ENCODE results near the gene MDFIC. TPM values are rescaled to one million over a fixed set of nuclear protein-coding genes. Genes with fewer than 3 reads are reported as not detected.

Gene MDFIC
- total RNA-seq, 2 experiments from 2014 or later: 25.9 to 27.1 TPM

DNA sequence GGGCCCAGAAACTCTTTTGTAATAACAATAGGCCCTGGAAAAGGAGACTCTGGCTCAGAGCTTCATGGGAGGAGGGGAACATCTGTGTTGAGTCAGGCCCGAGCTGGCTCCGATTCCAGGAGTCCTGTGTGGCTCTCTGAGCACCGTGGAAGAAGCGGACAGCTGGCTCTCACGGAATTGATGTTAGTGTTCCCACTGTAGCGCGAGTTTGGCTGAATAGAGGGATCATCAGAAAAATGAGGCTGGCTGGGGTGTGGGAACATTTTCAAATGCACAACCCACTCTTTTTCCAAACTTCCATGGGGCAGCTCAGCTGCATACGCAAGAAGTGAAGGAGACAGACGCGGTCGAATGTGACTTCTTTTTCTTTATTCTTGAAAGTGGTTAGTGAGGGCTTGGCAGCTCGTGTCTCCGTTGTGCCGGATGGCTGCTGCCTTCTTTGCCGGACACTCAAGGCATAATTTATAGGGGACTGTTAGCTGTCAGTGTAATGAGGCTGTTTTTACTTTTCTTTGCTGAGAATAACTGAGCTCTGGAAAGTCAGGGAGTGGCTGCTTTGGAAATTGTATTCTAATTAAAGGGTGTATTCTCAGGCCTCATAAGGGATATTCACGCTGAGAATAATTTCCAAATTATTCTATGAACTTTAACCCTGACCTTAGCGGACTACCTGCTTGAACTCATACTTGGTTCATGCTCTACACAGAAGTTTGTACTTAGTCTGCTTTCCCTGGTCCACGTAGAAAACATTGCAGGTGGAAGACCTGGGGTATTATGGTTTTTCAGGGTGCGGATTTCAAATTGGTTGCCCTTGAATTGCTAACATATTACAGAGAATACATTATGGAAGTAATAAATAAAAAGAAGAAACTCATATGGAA is 23.1 kb downstream of the MDFIC start:
- Mint-ChIP-seq H3K9me3 (no peaks in the 10 kb centered on the region), H3K4me3 (no peak overlapping the region), H3K27ac (no peak overlapping the region), H3K4me1 (ENCODE audit: low read depth) (peaks cover 69% of the 10 kb centered on the region), H3K27me3 (no peaks in the 10 kb centered on the region), H3K36me3 (ENCODE audit: low read depth) (peaks cover 77% of the 10 kb centered on the region)
- no peak overlapping the region for H3K4me3 ChIP-seq (ENCODE audit: low read length)
- ATAC-seq (ENCODE audit: poor library complexity) (no peak), DNase-seq (no peak)
- POLR2A ChIA-PET: interaction anchor here (1.5 kb wide), 1 partner anchor 8 kb away, joined by 4 read pairs; no protein-coding TSS in a partner anchor
- TF ChIP-seq CTCF (IDR thresholded peaks at IDR 0.05): no peak
- no peaks in the 10 kb centered on the region for H3K9me3 ChIP-seq (ENCODE audit: control insufficient read depth in 1 of 2, insufficient read depth in 1 of 2, low read length in 2 of 2)
- no peaks in the 10 kb centered on the region for H3K27me3 ChIP-seq (ENCODE audit: control insufficient read depth in 1 of 2, insufficient read depth in 2 of 2, low read length in 2 of 2)
- H3K27ac ChIP-seq (ENCODE audit: low read depth in 1 of 2, low read length in 2 of 2): no peak overlapping the region
- CTCF ChIA-PET: no interaction called here
- intact Hi-C loops (cut with DNase I, micrococcal nuclease): loop anchor here in 1 of 2 experiments (2.0 kb wide), 1 partner anchor 16 kb away; no protein-coding TSS in a partner anchor
- H3K36me3 ChIP-seq (ENCODE audit: insufficient read depth, low read length): peaks cover 57% of the 10 kb centered on the region
- peaks cover 22% of the 10 kb centered on the region for H3K4me1 ChIP-seq (ENCODE audit: insufficient read depth, low read length)

GRCh38 chr7:114949231-114949630 is 27.3 kb downstream of the MDFIC start:
- no peaks in the 10 kb centered on the region for H3K27me3 ChIP-seq (ENCODE audit: control insufficient read depth in 1 of 2, insufficient read depth in 2 of 2, low read length in 2 of 2)
- peak overlapping the region; percentile 13 for H3K4me3 ChIP-seq (ENCODE audit: low read length)
- DNase-seq (peak in 1 of 14 experiments; percentile 35), ATAC-seq (ENCODE audit: poor library complexity) (peak; percentile 29)
- H3K4me1 ChIP-seq (ENCODE audit: insufficient read depth, low read length): peaks cover 27% of the 10 kb centered on the region
- POLR2A ChIA-PET: interaction anchor here (1.3 kb wide), 1 partner anchor 25 kb away, joined by 4 read pairs; no protein-coding TSS in a partner anchor
- H3K9me3 ChIP-seq (ENCODE audit: control insufficient read depth in 1 of 2, insufficient read depth in 1 of 2, low read length in 2 of 2): no peaks in the 10 kb centered on the region
- no peak overlapping the region for H3K27ac ChIP-seq (ENCODE audit: low read depth in 1 of 2, low read length in 2 of 2)
- intact Hi-C loops (cut with DNase I, micrococcal nuclease): no loop called here
- peaks cover 44% of the 10 kb centered on the region for H3K36me3 ChIP-seq (ENCODE audit: insufficient read depth, low read length)
- peaks cover 47% of the 10 kb centered on the region for H3K36me3 Mint-ChIP-seq (ENCODE audit: low read depth)
- peak overlapping the region; percentile 34 for H3K27ac Mint-ChIP-seq
- H3K27me3 Mint-ChIP-seq: no peaks in the 10 kb centered on the region
- H3K4me3 Mint-ChIP-seq: peak overlapping the region; percentile 50
- no peaks in the 10 kb centered on the region for H3K9me3 Mint-ChIP-seq
- CTCF ChIA-PET: interaction anchor here (1.4 kb wide), 1 partner anchor 84 kb away, joined by 3 read pairs; no protein-coding TSS in a partner anchor
- H3K4me1 Mint-ChIP-seq (ENCODE audit: low read depth): peaks cover 61% of the 10 kb centered on the region
- no peak for TF ChIP-seq CTCF (IDR thresholded peaks at IDR 0.05)

GRCh38 chr7:114952296-114952695 is 30.4 kb downstream of the MDFIC start:
- Mint-ChIP-seq H3K36me3 (ENCODE audit: low read depth) (peaks cover 21% of the 10 kb centered on the region), H3K9me3 (no peaks in the 10 kb centered on the region), H3K4me3 (no peak overlapping the region), H3K27ac (no peak overlapping the region), H3K27me3 (no peaks in the 10 kb centered on the region), H3K4me1 (ENCODE audit: low read depth) (peaks cover 76% of the 10 kb centered on the region)
- Histone ChIP-seq H3K9me3 (ENCODE audit: control insufficient read depth in 1 of 2, insufficient read depth in 1 of 2, low read length in 2 of 2) (no peaks in the 10 kb centered on the region), H3K36me3 (ENCODE audit: insufficient read depth, low read length) (peaks cover 28% of the 10 kb centered on the region), H3K27ac (ENCODE audit: low read depth in 1 of 2, low read length in 2 of 2) (no peak overlapping the region), H3K27me3 (ENCODE audit: control insufficient read depth in 1 of 2, insufficient read depth in 2 of 2, low read length in 2 of 2) (no peaks in the 10 kb centered on the region), H3K4me3 (ENCODE audit: low read length) (no peak overlapping the region), H3K4me1 (ENCODE audit: insufficient read depth, low read length) (peaks cover 21% of the 10 kb centered on the region)
- intact Hi-C loops (cut with DNase I, micrococcal nuclease): loop anchor here (5.0 kb wide), 1 partner anchor 85 kb away; no protein-coding TSS in a partner anchor
- no peak for ATAC-seq (ENCODE audit: poor library complexity)
- POLR2A ChIA-PET: no interaction called here
- no peak for TF ChIP-seq CTCF (IDR thresholded peaks at IDR 0.05)
- CTCF ChIA-PET: interaction anchor here (1.7 kb wide), 1 partner anchor 35 kb away, joined by 3 read pairs; no protein-coding TSS in a partner anchor
- DNase-seq: no peak

Data from CD4-positive, alpha-beta T cell (primary cell).